GM10248 (cell line): ENCODE results near the gene OPN5.
A peak's percentile ranks its signal among the peaks of the same experiment; 100 is the strongest.

Experiments used
- CTCF ChIA-PET: fragments of 300-600 bp; sonication (Branson Sonifier 250); formaldehyde crosslinking; extraction: SDS; loops from one replicate; lab custom pipeline; 2021; ENCODE audit warnings: antibody characterized with exemption; lab: Yijun Ruan, JAX
- POLR2A ChIA-PET: fragments of 350-650 bp; sonication (Branson Sonifier 250); formaldehyde crosslinking; extraction: SDS; loops from one replicate; lab custom pipeline; 2020; ENCODE audit warnings: antibody characterized with exemption; lab: Yijun Ruan, JAX
- DNase-seq: peaks from one replicate; pipeline ENCODE4 v3.0.0; 2012; ENCODE audit errors: extremely low spot score
- CTCF ChIP-seq: IDR thresholded peaks from 2 replicates; pipeline ENCODE4 v1.5.1; 2012; ENCODE audit warnings: mild to moderate bottlenecking, low read depth; ENCODE audit errors: extremely low read depth, missing control alignments, control extremely low read depth

Gene OPN5

GRCh38 chr6:47785182-47785581, 3.4 kb downstream of the OPN5 start:
- CTCF ChIA-PET = interaction anchor here (1.0 to 5.9 kb wide), 5 partner anchors 9 to 1625 kb away, joined by 3 to 68 read pairs (median 4); no protein-coding TSS in a partner anchor
- POLR2A ChIA-PET = no interaction called here
- no peak for DNase-seq
- no peak for TF ChIP-seq CTCF

DNA sequence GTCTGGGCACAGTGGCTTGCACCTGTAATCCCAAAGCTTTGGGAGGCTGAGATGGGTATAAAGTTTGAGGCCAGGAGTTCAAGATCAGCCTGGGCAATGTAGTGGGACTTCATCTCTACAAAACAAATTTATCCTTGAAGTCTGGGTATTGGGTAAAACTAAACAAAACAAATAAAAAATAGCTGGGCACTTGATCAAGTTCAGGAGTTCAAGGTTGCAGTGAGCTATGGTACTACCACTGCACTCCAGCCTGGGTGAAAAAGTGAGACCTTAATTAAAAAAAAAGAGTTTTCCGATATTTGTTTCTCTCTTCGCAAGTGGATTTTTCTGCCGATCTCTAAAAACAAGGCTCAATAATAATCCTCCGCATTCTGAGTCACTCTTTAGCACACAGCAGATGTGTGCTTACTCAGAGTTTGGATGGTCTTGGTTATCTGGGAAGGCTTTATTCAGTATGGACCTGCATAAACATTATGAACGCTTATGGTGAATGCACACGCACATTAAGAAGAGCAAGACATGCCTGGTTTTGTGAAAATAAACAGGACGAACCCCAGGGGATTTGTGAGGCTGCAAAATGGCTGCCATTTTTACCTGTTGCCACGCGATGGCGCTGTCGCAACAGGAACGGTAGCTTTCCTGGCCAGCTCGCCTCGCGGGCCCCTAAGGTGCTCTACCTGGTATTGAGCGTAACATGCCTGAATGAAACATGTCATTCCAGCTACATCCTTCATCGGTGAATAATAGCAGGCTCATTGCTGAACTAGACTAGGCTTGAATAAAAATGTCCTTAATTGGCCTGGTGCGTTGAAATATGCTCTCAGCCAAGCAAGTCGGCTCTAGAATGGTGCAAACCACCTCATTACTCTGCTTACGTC, 6.0 kb downstream of the OPN5 start:
- peak; percentile 95 for TF ChIP-seq CTCF
- peak; percentile 52 for DNase-seq
- CTCF ChIA-PET = interaction anchor here (0.7 to 5.9 kb wide), 31 partner anchors 9 to 1823 kb away, joined by 3 to 68 read pairs (median 4); no protein-coding TSS in a partner anchor
- POLR2A ChIA-PET = no interaction called here

DNA sequence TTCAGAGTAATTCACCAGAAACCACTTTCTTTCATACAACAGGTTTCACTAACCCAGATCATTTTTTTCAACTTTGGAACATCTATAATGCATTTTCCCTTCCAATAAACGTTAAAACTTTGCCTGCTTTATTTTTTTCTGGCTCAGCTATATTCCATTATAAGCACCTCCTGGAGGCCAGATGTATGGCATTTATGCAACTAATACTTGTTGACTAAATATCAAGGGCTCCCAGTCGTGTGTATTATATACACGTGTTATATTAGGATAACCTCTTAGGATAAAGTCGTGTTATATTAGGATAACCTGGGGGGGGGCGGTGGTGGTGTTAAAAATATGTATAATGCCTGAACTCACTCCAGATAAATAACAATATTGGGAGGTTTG, 6.7 kb downstream of the OPN5 start:
- DNase-seq = no peak
- POLR2A ChIA-PET = no interaction called here
- TF ChIP-seq CTCF = no peak
- CTCF ChIA-PET = interaction anchor here (0.7 to 5.9 kb wide), 31 partner anchors 9 to 1822 kb away, joined by 3 to 68 read pairs (median 4); no protein-coding TSS in a partner anchor

DNA sequence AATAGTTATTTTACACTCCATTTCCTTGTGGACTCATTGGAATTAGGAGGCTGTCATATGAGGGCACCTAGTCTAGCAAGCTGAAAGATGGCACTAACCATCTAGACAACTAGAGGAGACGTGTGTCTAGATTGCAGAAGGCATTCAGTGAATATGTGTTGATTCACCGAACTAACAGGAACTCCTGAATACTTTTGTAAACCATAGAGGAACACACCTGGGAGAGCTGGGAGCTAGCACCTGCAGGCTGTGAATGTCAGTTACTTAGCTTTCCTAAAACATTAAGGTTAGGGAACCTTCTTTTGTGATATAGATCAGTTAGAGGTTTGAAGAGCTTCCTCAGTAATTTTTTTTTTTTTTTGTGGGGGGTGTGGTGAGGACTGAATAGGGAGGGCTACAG, 7.7 kb downstream of the OPN5 start:
- ChIA-PET POLR2A (no interaction called here), CTCF (interaction anchor here (0.6 to 5.9 kb wide), 9 partner anchors 8 to 1621 kb away, joined by 3 to 68 read pairs (median 9); no protein-coding TSS in a partner anchor)

DNA sequence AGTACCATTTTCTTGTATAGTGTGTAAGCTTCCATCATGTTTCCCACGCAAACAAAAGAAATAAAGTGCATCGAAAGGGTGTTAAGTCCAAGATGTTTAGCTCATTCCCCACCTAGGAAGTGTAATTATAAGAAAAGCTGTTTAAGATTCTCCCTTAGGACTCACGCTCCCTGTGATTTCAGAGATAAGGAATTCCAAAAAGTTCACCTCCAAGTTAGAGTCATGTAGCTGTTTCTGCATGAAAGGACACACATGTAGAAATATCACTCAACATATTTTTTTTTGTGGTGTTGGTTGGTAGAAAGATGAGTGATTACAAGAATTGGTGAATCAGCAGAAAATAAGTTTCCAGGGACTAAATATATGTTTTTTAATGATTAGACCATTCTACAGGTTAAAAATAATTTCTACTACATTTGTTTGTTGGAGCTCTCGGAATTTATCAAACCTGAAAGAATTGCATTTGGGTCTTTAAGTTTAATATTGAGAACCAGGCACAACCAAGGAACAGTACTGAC, 10.4 kb downstream of the OPN5 start:
- DNase-seq = no peak
- ChIA-PET CTCF (interaction anchor here (1.3 to 5.7 kb wide), 3 partner anchors 12 to 1618 kb away, joined by 3 to 31 read pairs (median 6); no protein-coding TSS in a partner anchor), POLR2A (no interaction called here)
- TF ChIP-seq CTCF = no peak

More for the DNA sequence above, 7.7 kb downstream of the OPN5 start:
- no peak for TF ChIP-seq CTCF
- DNase-seq = no peak

DNA sequence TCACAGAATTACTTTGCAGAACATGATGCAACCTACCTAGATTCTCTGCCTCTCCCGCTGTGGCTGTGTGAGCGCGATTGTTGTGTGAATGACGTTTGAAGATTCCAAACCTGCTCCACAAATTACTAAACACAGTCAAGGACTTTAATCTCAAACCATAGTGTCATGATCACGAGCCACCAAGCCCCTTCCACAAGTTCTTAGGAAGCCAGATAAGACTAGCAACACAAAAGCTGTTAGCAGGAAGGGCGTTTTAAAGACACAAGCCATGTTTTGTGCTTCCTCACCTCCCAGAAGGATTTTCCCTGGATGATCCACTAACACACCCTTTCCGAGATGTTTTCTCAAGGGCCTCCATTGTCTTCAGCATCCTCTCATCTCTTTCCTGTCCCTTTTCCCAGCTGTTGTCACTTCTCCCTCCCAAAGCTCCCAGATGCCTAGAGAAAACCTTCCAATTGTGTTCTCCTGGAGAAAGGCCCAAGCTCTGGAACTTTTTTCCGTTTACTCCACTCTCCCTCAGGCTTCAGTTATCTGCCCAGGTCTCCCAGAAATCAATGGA, 12.8 kb downstream of the OPN5 start:
- POLR2A ChIA-PET = no interaction called here
- TF ChIP-seq CTCF = no peak
- CTCF ChIA-PET = interaction anchor here (1.8 to 5.7 kb wide), 2 partner anchors 9 to 15 kb away, joined by 4 to 31 read pairs; no protein-coding TSS in a partner anchor

More for the DNA sequence above, 12.8 kb downstream of the OPN5 start:
- no peak for DNase-seq
